Measurements from ENCODE around the gene RTBDN.
"Not testable (repeated sequence)": the region's sequence is repeated elsewhere in the genome, so short reads cannot be mapped to it uniquely, and the experiment has no call there.

Gene RTBDN

DNA sequence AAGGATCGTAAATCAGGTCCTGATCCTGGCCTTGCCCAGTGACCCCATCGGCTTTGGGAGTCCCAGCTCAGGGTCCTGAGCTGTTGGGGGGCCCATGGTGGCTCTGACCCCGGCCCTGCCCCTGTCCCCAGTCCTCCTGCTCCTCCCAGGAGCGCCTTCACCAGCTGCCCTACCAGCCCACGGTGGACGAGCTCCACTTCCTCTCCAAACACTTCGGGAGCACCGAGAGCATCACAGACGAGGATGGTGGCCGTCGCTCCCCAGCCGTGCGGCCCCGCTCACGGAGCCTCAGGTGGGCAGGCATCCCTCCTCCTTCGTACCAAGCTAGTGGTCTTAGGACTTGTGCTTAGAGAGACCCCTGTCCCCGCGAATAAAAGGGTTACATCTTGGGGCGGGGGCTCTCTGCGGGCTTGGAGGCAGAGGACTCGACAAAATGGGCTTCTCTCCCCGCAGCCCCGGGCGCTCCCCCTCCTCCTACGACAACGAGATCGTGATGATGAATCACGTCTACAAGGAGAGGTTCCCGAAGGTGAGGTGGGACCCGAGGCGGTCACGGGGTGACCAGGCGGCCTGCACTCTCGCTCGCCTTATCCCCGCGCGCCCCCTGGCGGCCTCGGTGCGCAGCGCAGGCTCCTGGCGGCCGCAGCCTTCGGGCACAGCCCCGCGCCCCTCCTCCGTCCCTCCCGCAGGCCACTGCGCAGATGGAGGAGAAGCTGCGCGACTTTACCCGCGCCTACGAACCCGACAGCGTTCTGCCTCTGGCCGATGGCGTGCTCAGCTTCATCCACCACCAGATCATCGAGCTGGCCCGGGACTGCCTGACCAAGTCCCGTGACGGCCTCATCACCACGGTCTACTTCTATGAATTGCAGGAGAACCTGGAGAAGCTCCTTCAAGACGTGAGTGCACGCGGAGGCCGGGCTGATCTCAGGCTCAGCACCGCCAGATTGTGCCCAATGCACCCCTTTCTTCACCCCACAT lies 13.1 kb upstream of the RTBDN start:
- Histone ChIP-seq H3K27ac (ENCODE audit: low read length) (no peak overlapping the region), H3K4me3 (ENCODE audit: low read length) (no peak overlapping the region), H3K4me1 (ENCODE audit: control insufficient read depth, insufficient read depth, low read length) (0 out of 2 replicates have a peak, but pooled peaks cover 2% of the 10 kb centered on the region), H3K9me3 (ENCODE audit: control insufficient read depth, insufficient read depth, low read length) (no peaks in the 10 kb centered on the region), H3K27me3 (ENCODE audit: control insufficient read depth, insufficient read depth, low read length) (no peaks in the 10 kb centered on the region), H3K36me3 (ENCODE audit: control insufficient read depth, insufficient read depth, low read length) (peaks cover 4% of the 10 kb centered on the region; the same call in 1 of the 2 replicates)
- WGBS (ENCODE audit: insufficient coverage, insufficient read length) = no CpG with 5 or more reads among the region's 69 CpGs
- no peak for DNase-seq (ENCODE audit: low read depth, low spot score)

DNA sequence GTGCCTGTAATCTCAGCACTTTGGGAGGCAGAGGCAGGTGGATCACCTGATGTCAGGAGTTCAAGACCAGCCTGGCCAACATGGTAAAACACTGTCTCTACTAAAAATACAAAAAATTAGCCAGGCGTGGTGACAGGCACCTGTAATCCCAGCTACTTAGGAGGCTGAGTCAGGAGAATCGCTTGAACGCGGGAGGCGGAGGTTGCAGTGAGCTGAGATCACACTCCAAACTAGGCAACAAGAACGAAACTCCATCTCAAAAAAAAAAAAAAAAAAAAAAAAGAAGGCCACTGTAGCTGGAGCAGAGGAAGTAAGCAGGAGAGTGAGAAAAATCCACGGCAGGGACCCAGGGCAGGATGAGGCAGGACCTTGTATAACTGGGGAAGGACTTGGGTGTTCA lies 12.2 kb upstream of the RTBDN start:
- not testable (repeated sequence) for H3K27ac ChIP-seq (ENCODE audit: low read length); H3K4me1 ChIP-seq (ENCODE audit: control insufficient read depth, insufficient read depth, low read length); H3K27me3 ChIP-seq (ENCODE audit: control insufficient read depth, insufficient read depth, low read length); H3K4me3 ChIP-seq (ENCODE audit: low read length); DNase-seq (ENCODE audit: low read depth, low spot score); H3K9me3 ChIP-seq (ENCODE audit: control insufficient read depth, insufficient read depth, low read length); H3K36me3 ChIP-seq (ENCODE audit: control insufficient read depth, insufficient read depth, low read length)
- no CpG with 5 or more reads among the region's 7 CpGs for WGBS (ENCODE audit: insufficient coverage, insufficient read length)

GRCh38 chr19:12843999-12844732 lies 9.8 kb upstream of the RTBDN start:
- no peaks in the 10 kb centered on the region for H3K27me3 ChIP-seq (ENCODE audit: control insufficient read depth, insufficient read depth, low read length)
- no peak for DNase-seq (ENCODE audit: low read depth, low spot score)
- no peak overlapping the region for H3K4me3 ChIP-seq (ENCODE audit: low read length)
- H3K4me1 ChIP-seq (ENCODE audit: control insufficient read depth, insufficient read depth, low read length) = peaks cover 2% of the 10 kb centered on the region; the same call in 1 of the 2 replicates
- H3K36me3 ChIP-seq (ENCODE audit: control insufficient read depth, insufficient read depth, low read length) = no peaks in the 10 kb centered on the region
- no peak overlapping the region for H3K27ac ChIP-seq (ENCODE audit: low read length)
- H3K9me3 ChIP-seq (ENCODE audit: control insufficient read depth, insufficient read depth, low read length) = no peaks in the 10 kb centered on the region
- no CpG with 5 or more reads among the region's 3 CpGs for WGBS (ENCODE audit: insufficient coverage, insufficient read length)

GRCh38 chr19:12843328-12843727 lies 8.9 kb upstream of the RTBDN start:
- no CpG with 5 or more reads among the region's 11 CpGs for WGBS (ENCODE audit: insufficient coverage, insufficient read length)
- peaks cover 2% of the 10 kb centered on the region; the same call in 1 of the 2 replicates for H3K4me1 ChIP-seq (ENCODE audit: control insufficient read depth, insufficient read depth, low read length)
- no peaks in the 10 kb centered on the region for H3K27me3 ChIP-seq (ENCODE audit: control insufficient read depth, insufficient read depth, low read length)
- no peaks in the 10 kb centered on the region for H3K9me3 ChIP-seq (ENCODE audit: control insufficient read depth, insufficient read depth, low read length)
- no peak for DNase-seq (ENCODE audit: low read depth, low spot score)
- H3K27ac ChIP-seq (ENCODE audit: low read length) = no peak overlapping the region
- no peaks in the 10 kb centered on the region for H3K36me3 ChIP-seq (ENCODE audit: control insufficient read depth, insufficient read depth, low read length)
- H3K4me3 ChIP-seq (ENCODE audit: low read length) = no peak overlapping the region

DNA sequence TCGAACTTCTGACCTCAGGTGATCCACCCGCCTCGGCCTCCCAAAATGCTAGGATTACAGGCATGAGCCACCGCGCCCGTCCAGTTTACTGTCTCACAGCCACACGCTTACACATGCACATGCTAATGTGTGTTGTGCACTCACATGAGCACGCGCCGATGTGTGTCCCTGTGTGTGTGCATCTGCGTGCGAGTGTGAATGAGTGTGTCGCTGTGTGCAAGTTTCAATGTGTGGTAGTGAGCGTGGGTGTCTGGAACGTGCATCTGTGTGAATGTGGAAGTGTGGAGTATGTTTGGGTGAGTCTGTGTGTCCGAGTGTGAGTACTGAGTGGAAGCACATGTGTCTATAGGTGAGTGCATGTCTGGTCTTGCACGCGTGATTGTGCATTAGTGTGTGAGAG lies 8.1 kb upstream of the RTBDN start:
- Histone ChIP-seq H3K36me3 (ENCODE audit: control insufficient read depth, insufficient read depth, low read length) (no peaks in the 10 kb centered on the region), H3K4me1 (ENCODE audit: control insufficient read depth, insufficient read depth, low read length) (no peaks in the 10 kb centered on the region; the same call in 1 of the 2 replicates), H3K27me3 (ENCODE audit: control insufficient read depth, insufficient read depth, low read length) (no peaks in the 10 kb centered on the region), H3K9me3 (ENCODE audit: control insufficient read depth, insufficient read depth, low read length) (no peaks in the 10 kb centered on the region), H3K27ac (ENCODE audit: low read length) (no peak overlapping the region), H3K4me3 (ENCODE audit: low read length) (no peak overlapping the region)
- no peak for DNase-seq (ENCODE audit: low read depth, low spot score)
- WGBS (ENCODE audit: insufficient coverage, insufficient read length) = 100% methylated on average over 3 of the region's 18 CpGs

GRCh38 chr19:12841094-12841493 lies 6.7 kb upstream of the RTBDN start:
- no peaks in the 10 kb centered on the region for H3K9me3 ChIP-seq (ENCODE audit: control insufficient read depth, insufficient read depth, low read length)
- no peaks in the 10 kb centered on the region for H3K27me3 ChIP-seq (ENCODE audit: control insufficient read depth, insufficient read depth, low read length)
- H3K4me3 ChIP-seq (ENCODE audit: low read length) = peak overlapping the region; percentile 31; the same call in 1 of the 2 replicates
- H3K36me3 ChIP-seq (ENCODE audit: control insufficient read depth, insufficient read depth, low read length) = no peaks in the 10 kb centered on the region
- WGBS (ENCODE audit: insufficient coverage, insufficient read length) = no CpG with 5 or more reads among the region's 29 CpGs
- H3K4me1 ChIP-seq (ENCODE audit: control insufficient read depth, insufficient read depth, low read length) = no peaks in the 10 kb centered on the region; the same call in 1 of the 2 replicates
- DNase-seq (ENCODE audit: low read depth, low spot score) = peak; percentile 94
- H3K27ac ChIP-seq (ENCODE audit: low read length) = no peak overlapping the region

- peak overlapping the region; percentile 31; the same call in 1 of the 2 replicates for H3K4me3 ChIP-seq (ENCODE audit: low read length)
- DNase-seq (ENCODE audit: low read depth, low spot score) = peak; percentile 88
- H3K27ac ChIP-seq (ENCODE audit: low read length) = no peak overlapping the region
- no peaks in the 10 kb centered on the region; the same call in 1 of the 2 replicates for H3K4me1 ChIP-seq (ENCODE audit: control insufficient read depth, insufficient read depth, low read length)
- WGBS (ENCODE audit: insufficient coverage, insufficient read length) = no CpG with 5 or more reads among the region's 43 CpGs
- no peaks in the 10 kb centered on the region for H3K27me3 ChIP-seq (ENCODE audit: control insufficient read depth, insufficient read depth, low read length)
- H3K9me3 ChIP-seq (ENCODE audit: control insufficient read depth, insufficient read depth, low read length) = no peaks in the 10 kb centered on the region
- no peaks in the 10 kb centered on the region for H3K36me3 ChIP-seq (ENCODE audit: control insufficient read depth, insufficient read depth, low read length)
Measured at GRCh38 chr19:12840091-12841079, 6.0 kb upstream of the RTBDN start.

GRCh38 chr19:12838886-12839756 lies 4.7 kb upstream of the RTBDN start:
- Histone ChIP-seq H3K9me3 (ENCODE audit: control insufficient read depth, insufficient read depth, low read length) (no peaks in the 10 kb centered on the region), H3K4me3 (ENCODE audit: low read length) (peak overlapping the region; percentile 67; the same call in 1 of the 2 replicates), H3K4me1 (ENCODE audit: control insufficient read depth, insufficient read depth, low read length) (peaks cover 2% of the 10 kb centered on the region), H3K27me3 (ENCODE audit: control insufficient read depth, insufficient read depth, low read length) (no peaks in the 10 kb centered on the region), H3K36me3 (ENCODE audit: control insufficient read depth, insufficient read depth, low read length) (no peaks in the 10 kb centered on the region), H3K27ac (ENCODE audit: low read length) (no peak overlapping the region)
- no peak for DNase-seq (ENCODE audit: low read depth, low spot score)
- WGBS (ENCODE audit: insufficient coverage, insufficient read length) = no CpG with 5 or more reads among the region's 21 CpGs

GRCh38 chr19:12838182-12838885 lies 4.0 kb upstream of the RTBDN start, which contains the start of gene MAST1:
Gene MAST1, plus strand, starts transcription at chr19:12838515. Its CDS starts 58 bp downstream, at chr19:12838573.
- H3K4me3 ChIP-seq (ENCODE audit: low read length) = peak within 1 kb of the TSS; percentile 67; the same call in 1 of the 2 replicates
- no peak within 1 kb of the TSS for H3K27ac ChIP-seq (ENCODE audit: low read length)
- DNase-seq (ENCODE audit: low read depth, low spot score) = no peak
- no peaks in the 10 kb centered on the region for H3K27me3 ChIP-seq (ENCODE audit: control insufficient read depth, insufficient read depth, low read length)
- peaks cover 2% of the 10 kb centered on the region for H3K4me1 ChIP-seq (ENCODE audit: control insufficient read depth, insufficient read depth, low read length)
- H3K36me3 ChIP-seq (ENCODE audit: control insufficient read depth, insufficient read depth, low read length) = no peaks in the 10 kb centered on the region
- whole genome bisulfite sequencing (ENCODE audit: insufficient coverage, insufficient read length) = no CpG with 5 or more reads among the region's 69 CpGs
- H3K9me3 ChIP-seq (ENCODE audit: control insufficient read depth, insufficient read depth, low read length) = no peaks in the 10 kb centered on the region
